Hematopoietic multipotent progenitor cell treated with erythropoietin and hydrocortisone succinate and interleukin-3 and kit ligand, for 6 days (in vitro differentiated cells): Measurements from ENCODE around the gene TMEM117.
A peak's percentile ranks its signal among the peaks of the same experiment; 100 is the strongest.

Source experiments
- DNase-seq: peaks from one replicate; pipeline ENCODE4 v3.0.0-alpha.2; 2015

Gene TMEM117

DNA sequence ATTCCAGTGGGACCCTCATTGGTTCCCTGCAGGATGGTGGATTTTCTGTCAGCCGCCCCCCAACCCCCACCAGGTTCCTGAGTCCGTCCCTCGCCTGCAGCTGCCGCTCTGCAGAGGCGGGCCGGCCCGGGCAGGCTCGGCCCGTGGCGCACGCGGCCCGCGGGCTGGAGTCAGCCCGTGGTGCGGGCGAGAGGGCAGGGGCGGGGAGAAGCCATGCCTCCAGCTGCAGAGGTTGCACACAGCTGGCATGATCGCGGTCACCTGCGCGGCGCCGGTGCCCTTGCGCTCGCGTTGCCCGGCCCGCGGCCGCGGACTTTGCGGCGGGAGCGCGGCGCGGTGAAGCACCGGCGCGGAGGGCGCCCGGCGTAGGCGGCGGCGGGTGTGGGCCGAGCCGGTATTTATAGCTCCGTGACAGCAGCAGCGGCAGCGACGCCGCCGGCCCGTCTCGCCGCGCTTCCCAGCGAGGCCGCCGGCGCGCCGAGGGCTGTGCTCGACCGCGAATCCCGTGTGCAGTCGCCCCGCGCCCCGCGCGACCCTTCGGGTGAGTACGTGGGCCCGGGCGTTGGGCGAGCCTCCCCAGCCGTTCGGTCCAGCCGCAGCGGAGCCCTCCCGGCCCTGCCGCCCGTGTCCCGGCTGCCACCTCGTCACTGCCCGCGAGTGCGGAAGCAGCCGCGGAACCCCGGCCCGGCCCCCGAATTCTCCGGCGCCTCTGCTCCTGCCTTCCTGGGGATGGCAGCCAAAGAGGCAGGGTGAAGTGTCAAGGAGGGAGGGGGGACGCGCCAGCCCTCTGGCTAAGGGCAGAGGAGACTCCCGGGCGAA is at the start of gene TMEM117:
Gene TMEM117, plus strand, starts transcription at position 426 of the 819 bp plus-strand sequence.
- peak; percentile 63 for DNase-seq

DNA sequence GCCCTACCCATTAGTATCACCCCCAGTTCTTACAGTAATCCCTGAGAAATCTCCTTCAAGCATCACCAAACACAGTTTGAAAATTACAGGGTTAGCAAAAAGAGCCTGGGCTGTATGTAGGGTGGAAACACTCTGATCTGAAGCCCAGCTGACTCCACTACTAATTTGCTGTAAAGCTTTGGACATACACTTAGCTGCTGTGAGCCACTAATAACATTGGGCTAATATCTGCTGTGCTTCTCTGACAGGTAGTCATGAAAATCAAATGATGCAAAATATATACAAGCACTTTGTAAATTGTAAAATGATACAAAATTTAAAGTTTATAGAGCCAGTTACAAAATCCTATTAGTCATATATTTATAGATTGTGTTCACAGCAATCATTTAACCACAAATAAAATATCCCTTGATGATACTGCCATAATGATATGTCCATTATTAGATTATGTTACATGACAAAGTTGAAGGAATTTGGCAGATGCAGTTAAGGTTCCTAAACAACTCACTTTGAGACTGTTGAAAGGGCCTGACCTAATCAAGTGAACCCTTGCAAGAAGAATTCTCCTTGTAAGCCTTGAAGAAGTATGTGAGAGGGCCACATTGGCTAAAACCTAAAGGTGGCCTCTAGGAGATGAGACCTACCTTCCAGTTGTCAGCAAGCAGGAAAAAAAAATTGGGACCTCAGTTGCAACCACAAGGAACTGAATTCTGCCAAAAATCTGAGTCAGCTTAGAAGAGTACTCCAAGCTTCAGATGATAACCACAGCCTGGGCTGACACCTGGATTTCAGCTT is 48.8 kb upstream of the TMEM117 start:
- DNase-seq: no peak

- no peak for DNase-seq
These were observed 45.9 kb upstream of the TMEM117 start for GRCh38 chr12:43789941-43790340.

DNA sequence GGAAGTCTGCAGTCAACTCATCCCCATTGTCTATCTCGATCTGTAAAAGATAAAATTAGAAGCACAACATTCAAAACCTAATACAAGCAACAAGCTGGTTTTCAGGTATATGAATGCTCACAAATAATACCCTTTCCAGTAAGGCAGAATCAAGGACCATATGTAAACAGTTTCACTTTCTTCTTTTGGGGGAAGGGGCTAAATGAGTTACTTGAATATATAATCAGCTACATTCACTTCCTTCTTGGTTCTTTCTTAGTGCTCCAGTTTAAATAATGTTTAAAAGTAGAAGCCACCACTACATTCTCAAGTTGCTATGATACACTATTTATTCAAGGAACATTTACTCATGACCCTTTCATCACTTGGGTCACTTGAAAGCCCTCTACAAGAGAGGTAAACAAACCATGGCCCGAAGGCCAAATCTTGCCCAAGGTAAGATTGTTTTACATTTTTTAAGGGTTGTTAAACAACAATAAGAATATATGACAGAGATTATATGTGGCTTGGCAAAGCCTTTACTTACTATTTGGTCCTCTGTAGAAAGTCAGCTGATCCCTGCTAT is 40.1 kb upstream of the TMEM117 start:
- no peak for DNase-seq

DNA sequence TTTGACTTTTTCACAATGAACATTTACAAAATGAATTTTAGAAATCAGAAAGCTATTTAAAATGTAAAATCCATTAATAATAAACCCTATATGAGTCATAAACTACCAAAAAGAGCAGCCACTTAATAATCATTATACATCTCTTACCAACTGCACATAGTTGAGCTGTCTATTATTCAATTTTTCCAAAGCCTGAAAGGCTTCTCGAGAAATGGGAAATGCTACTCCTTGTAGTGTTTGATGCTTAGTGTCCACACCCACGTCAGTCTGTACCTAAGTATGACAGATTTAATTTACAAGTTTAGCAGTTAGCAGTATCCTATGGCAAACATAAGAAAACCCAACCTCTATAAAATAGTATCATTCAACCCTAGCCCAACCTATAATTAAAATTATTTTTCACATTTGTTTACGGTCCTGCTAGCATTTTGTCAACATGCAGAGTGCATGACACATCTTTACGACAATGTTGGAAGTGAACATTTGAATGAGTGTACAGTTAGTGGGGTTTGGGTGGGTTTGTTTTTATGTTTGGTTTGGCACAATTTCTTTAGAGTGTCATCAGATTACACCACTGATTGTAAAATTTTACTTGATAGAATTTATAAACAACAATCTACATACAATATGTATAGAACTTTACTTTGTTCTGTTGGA is 38.2 kb upstream of the TMEM117 start:
- no peak for DNase-seq

GRCh38 chr12:43805149-43805859 is 30.6 kb upstream of the TMEM117 start:
- DNase-seq: peak; percentile 41

- DNase-seq: peak; percentile 84
These were observed 29.8 kb upstream of the TMEM117 start, which contains the start of gene TWF1 for GRCh38 chr12:43805860-43806736. TSS of gene TWF1 (minus strand) at chr12:43806317. CDS start at chr12:43806245, 72 bp downstream.

DNA sequence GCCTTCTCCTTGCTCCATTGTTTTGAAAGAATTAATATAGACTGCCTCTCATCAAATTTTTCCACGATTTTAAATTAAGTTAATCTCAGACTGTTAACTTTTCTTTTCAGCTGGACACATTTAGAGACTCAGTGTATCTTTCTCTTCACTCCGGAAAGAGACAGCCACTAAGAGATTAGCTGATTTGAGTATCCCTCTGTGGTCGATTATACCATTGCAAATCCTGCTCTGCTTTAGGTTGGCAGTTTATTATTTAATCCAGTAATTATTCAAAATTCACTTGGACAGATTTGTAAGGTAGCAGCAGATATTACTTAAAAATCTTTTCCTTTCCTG is 29.2 kb upstream of the TMEM117 start:
- no peak for DNase-seq

- no peak for DNase-seq
These were observed 28.5 kb upstream of the TMEM117 start for GRCh38 chr12:43807386-43807785.

- no peak for DNase-seq
These were observed 23.8 kb upstream of the TMEM117 start for GRCh38 chr12:43812057-43812456.

DNA sequence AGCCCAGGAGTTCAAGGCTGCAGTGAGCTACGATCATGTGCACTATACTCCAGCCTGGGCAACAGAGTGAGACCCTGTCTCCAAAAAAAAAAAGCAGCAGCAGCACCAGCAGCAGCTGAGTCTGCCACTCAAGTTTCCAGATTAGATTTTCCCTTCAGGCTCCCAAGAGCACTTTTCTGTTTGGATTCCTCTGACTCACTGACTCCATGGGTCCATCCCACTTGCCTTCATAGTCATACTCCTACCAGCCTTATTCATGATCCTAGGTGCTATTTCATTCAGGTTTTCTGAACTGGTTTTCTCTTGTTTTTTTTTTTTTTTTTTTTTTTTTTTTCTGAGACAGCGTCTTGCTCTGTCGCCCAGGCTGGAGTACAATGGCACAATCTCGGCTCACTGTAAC is 23.0 kb upstream of the TMEM117 start:
- no peak for DNase-seq

GRCh38 chr12:43815416-43815815 is 20.5 kb upstream of the TMEM117 start:
- no peak for DNase-seq

DNA sequence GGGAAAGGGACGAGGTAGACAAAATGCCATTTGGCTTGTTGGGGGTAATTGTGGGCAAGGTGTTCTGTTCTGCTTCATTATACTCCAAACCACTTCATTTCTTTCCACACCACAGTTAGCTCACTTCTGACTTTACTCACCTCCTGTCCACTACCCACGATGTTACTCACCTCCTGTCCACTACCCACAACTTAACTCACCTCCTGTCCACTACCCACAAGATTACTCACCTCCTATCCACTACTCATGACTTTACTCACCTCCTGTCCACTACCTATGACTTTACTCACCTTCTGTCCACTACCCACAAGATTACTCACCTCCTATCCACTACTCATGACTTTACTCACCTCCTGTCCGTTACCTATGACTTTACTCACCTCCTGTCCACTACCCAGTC is 19.7 kb upstream of the TMEM117 start:
- no peak for DNase-seq

DNA sequence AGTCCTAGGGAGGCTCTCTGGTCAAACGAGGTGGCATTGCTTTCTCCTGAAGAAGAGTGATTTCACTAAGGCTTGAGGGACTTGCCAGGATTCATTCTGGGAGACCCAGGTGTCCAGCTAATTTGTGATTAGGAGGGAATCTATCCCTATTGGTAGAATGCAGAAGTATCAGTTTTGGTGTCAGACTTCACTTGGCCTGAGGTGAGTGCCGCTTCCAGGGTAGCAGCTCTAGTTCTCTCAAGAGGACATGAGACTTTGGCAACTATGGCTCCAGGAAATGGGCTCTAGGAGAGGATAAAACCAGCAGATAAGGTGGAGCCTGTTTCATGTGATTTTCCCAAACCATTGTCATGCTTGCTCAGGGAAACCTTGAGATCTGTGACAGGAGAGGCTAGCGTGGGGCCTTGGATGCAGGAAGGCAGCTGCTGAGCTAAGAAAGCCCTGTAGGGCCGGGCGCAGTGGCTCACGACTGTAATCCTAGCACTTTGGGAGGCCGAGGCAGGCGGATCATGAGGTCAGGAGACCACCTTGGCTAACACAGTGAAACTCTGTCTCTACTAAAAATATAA is 11.6 kb upstream of the TMEM117 start:
- DNase-seq: no peak

DNA sequence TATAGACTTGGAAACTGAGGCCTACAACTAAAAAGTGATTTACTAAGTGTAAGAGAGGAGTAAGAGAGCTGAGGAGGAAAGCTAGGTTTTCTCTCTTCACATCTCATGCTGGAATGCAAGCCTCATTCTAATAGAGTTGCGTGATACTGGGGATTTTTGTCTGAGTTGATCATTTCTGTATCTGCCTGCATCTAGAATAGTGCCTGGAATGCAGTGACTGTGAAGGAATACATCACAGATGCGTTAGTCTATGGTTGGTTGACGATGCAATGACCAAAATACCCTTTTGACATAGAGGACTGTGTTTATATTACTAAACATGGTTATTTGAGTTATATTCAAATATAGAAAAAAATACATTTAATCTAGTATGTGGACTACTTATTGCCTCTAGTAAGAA is 9.2 kb upstream of the TMEM117 start:
- no peak for DNase-seq

DNA sequence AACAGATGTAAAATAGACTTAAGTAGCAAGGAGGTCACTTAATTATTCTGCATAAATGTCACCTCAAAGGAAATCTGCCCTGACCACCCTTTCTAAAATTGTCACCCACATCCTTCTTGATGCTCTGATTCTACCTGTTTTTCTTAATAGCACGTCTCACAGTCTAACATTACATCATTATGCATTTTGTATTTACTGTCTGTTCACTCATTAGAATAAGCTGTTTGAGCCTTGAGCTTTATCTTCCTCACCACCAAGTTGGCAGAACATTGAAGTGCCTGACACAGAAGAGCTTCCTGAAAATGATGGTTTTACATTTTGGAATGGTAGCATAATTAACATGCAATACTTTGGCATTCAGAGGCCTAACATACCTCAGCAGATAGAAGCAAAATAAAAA is 8.8 kb upstream of the TMEM117 start:
- DNase-seq: no peak

DNA sequence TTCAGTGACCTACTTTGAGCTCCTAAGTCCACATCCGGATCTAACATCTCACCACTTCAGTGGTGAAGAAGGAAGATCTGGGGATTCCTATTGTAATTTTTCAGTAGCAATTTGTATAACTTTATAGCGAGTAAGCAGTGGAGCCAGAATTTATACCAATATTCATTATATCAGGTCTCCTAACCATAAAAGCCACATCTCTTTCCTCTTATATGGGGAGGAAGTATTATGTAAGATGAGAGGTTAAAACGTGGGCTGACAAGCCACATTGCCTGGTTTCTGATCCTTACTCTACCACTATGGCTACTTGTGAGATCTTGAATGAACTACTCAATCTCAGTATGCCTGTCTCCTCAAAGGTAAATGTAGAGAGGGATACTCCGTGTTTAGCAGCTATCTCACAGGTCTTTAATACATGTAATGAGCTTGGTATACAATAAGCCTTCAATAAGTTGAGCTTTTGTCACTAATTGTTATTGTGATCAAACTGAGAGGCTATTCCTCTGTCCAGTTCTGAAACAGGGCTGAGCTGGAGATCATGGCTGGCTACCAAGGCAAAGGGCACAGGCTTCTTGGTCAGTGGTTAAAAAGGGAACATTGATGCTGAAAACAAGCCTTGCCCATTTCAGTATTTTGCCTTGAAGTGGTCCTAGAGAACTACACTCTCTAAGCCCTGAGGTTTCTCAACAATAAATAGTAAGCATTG is 3.3 kb upstream of the TMEM117 start:
- peak; percentile 32 for DNase-seq

GRCh38 chr12:43835264-43835655 is 621 bp upstream of the TMEM117 start:
- DNase-seq: peak; percentile 47

GRCh38 chr12:43836475-43836989 is 651 bp downstream of the TMEM117 start:
- peak; percentile 51 for DNase-seq

DNA sequence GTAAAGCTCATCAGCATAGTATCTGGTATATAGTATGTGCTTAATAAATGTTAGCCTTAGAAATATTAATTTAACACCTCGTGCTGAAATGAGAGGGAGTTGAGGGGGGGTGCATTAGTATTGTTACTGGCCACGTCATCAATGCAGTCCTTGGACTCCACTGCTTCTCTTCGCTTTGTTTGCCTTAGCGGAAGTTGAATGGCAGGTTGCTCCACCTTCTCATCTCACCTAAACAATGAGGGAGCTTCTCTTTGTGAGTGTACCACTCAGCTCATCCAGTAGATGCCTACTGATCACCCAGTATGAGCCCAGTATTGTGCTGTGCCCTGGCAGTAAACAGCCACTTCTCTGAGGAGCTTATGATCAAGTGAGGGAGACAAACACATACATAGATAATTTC is 4.5 kb downstream of the TMEM117 start:
- no peak for DNase-seq
